WTC11 (cell line): ENCODE measurements around the gene NXN. TPM values are rescaled to one million over a fixed set of nuclear protein-coding genes. Genes with fewer than 3 reads are reported as not detected.

ENCODE experiments used
- ATAC-seq: fragments of 200-7000 bp; cut with Tn5 transposase; 2 replicates; pipeline ENCODE4 v1.10.0; 2021; ENCODE audit warnings: mild to moderate bottlenecking, moderate library complexity
- CTCF ChIA-PET: fragments of 300-600 bp; sonication (Branson Sonifier 250); formaldehyde crosslinking; loops from one replicate; lab custom pipeline; 2021; ENCODE audit warnings: antibody characterized with exemption; lab: Charles Lee
- POLR2A ChIA-PET: fragments of 350-600 bp; sonication (Branson Sonifier 250); formaldehyde crosslinking; loops from one replicate; lab custom pipeline; 2021; ENCODE audit warnings: antibody characterized with exemption; lab: Charles Lee
- DNase-seq: peaks from one replicate; pipeline ENCODE4 v3.0.0; 2021; ENCODE audit warnings: low spot score
- H3K27ac Mint-ChIP-seq: 2 replicates; pipeline ENCODE4 v1.8.0; 2021; ENCODE audit warnings: mixed read lengths
- H3K27me3 Mint-ChIP-seq: 2 replicates; pipeline ENCODE4 v1.8.0; 2021; ENCODE audit warnings: low read depth, mild to moderate bottlenecking, moderate library complexity, mixed read lengths
- H3K36me3 Mint-ChIP-seq: 2 replicates; pipeline ENCODE4 v1.8.0; 2021; ENCODE audit warnings: mixed read lengths
- H3K4me1 Mint-ChIP-seq: 2 replicates; pipeline ENCODE4 v1.8.0; 2022; ENCODE audit warnings: mixed read lengths
- H3K4me3 Mint-ChIP-seq: 2 replicates; pipeline ENCODE4 v1.8.0; 2021; ENCODE audit warnings: mild to moderate bottlenecking, moderate library complexity, mixed read lengths
- H3K9me3 Mint-ChIP-seq: 2 replicates; pipeline ENCODE4 v1.8.0; 2021; ENCODE audit warnings: mixed read lengths
- CBFB ChIP-seq: sonication (generic); formaldehyde crosslinking; IDR thresholded peaks from 2 replicates; pipeline ENCODE4 v1.8.1; 2022; ENCODE audit warnings: mild to moderate bottlenecking, low read depth, missing genetic modification reagents
- CREM ChIP-seq: sonication (generic); formaldehyde crosslinking; IDR thresholded peaks from 2 replicates; pipeline ENCODE4 v1.8.1; 2022; ENCODE audit warnings: mild to moderate bottlenecking, missing genetic modification reagents, moderate library complexity
- FOXJ3 ChIP-seq: sonication (generic); formaldehyde crosslinking; IDR thresholded peaks from 2 replicates; pipeline ENCODE4 v1.9.0; 2021; ENCODE audit warnings: missing genetic modification reagents, mild to moderate bottlenecking, borderline replicate concordance
- FOXK1 ChIP-seq: sonication (generic); formaldehyde crosslinking; IDR thresholded peaks from 2 replicates; pipeline ENCODE4 v1.8.0; 2022; ENCODE audit warnings: mild to moderate bottlenecking, moderate library complexity, missing genetic modification reagents
- FOXP4 ChIP-seq: sonication (generic); formaldehyde crosslinking; IDR thresholded peaks from 2 replicates; pipeline ENCODE4 v1.8.0; 2022; ENCODE audit warnings: mild to moderate bottlenecking, missing genetic modification reagents
- GABPB1 ChIP-seq: sonication (generic); formaldehyde crosslinking; IDR thresholded peaks from 2 replicates; pipeline ENCODE4 v1.8.1; 2023; ENCODE audit warnings: mild to moderate bottlenecking, missing genetic modification reagents
- HMGA2 ChIP-seq: fragments of 250-450 bp; sonication (Bioruptor Pico); IDR thresholded peaks from 2 replicates; pipeline ENCODE4 v1.4.0; 2021; ENCODE audit warnings: mild to moderate bottlenecking, moderate library complexity
- MAX ChIP-seq: sonication (generic); formaldehyde crosslinking; IDR thresholded peaks from 2 replicates; pipeline ENCODE4 v1.8.0; 2022; ENCODE audit warnings: mild to moderate bottlenecking, missing genetic modification reagents
- PREB ChIP-seq: sonication (generic); formaldehyde crosslinking; IDR thresholded peaks from 2 replicates; pipeline ENCODE4 v1.8.1; 2022; ENCODE audit warnings: mild to moderate bottlenecking, missing genetic modification reagents, moderate library complexity, borderline replicate concordance
- RELA ChIP-seq: sonication (generic); formaldehyde crosslinking; IDR thresholded peaks from 2 replicates; pipeline ENCODE4 v1.8.1; 2022; ENCODE audit warnings: missing genetic modification reagents, mild to moderate bottlenecking, borderline replicate concordance
- RORB ChIP-seq: fragments of 250-450 bp; sonication (Bioruptor Pico); IDR thresholded peaks from 2 replicates; pipeline ENCODE4 v1.9.0; 2021; ENCODE audit warnings: mild to moderate bottlenecking
- SMAD4 ChIP-seq: sonication (generic); formaldehyde crosslinking; IDR thresholded peaks from 2 replicates; pipeline ENCODE4 v1.8.0; 2022; ENCODE audit warnings: mild to moderate bottlenecking, missing genetic modification reagents
- ZNF121 ChIP-seq: sonication (generic); formaldehyde crosslinking; IDR thresholded peaks from 2 replicates; pipeline ENCODE4 v1.8.0; 2023; ENCODE audit warnings: missing genetic modification reagents
- ZNF232 ChIP-seq: sonication (generic); formaldehyde crosslinking; IDR thresholded peaks from 2 replicates; pipeline ENCODE4 v1.8.0; 2022; ENCODE audit warnings: mild to moderate bottlenecking, missing genetic modification reagents
- ZNF281 ChIP-seq: sonication (generic); formaldehyde crosslinking; IDR thresholded peaks from 2 replicates; pipeline ENCODE4 v1.8.0; 2023; ENCODE audit warnings: mild to moderate bottlenecking, missing genetic modification reagents
- ZNF317 ChIP-seq: sonication (generic); formaldehyde crosslinking; IDR thresholded peaks from 2 replicates; pipeline ENCODE4 v1.8.1; 2023; ENCODE audit warnings: low read depth, mild to moderate bottlenecking, moderate library complexity, missing genetic modification reagents, borderline replicate concordance
- ZNF423 ChIP-seq: fragments of 250-450 bp; sonication (Bioruptor Pico); IDR thresholded peaks from 2 replicates; pipeline ENCODE4 v2.1.2; 2022; ENCODE audit warnings: mild to moderate bottlenecking, moderate library complexity
- ZNF512 ChIP-seq: sonication (generic); formaldehyde crosslinking; IDR thresholded peaks from 2 replicates; pipeline ENCODE4 v1.8.1; 2022; ENCODE audit warnings: missing genetic modification reagents, borderline replicate concordance
- ZNF532 ChIP-seq: fragments of 250-450 bp; sonication (Bioruptor Pico); IDR thresholded peaks from 2 replicates; pipeline ENCODE4 v1.9.0; 2021; ENCODE audit warnings: mild to moderate bottlenecking, borderline replicate concordance
- ZNF671 ChIP-seq: fragments of 250-450 bp; sonication (Bioruptor Pico); IDR thresholded peaks from 2 replicates; pipeline ENCODE4 v1.8.0; 2021; ENCODE audit warnings: mild to moderate bottlenecking
- total RNA-seq: library from RNA; stranded (reverse); gene quantifications from 3 replicates; pipeline ENCODE4 v1.2.3, GENCODE V29; 2021

The NXN gene
- total RNA-seq, 1 experiment from 2014 or later, result 96.8 TPM

- POLR2A ChIA-PET, result no interaction called here
- H3K4me1 Mint-ChIP-seq, result peaks cover 62% of the 10 kb centered on the region
- TF ChIP-seq CREM (CRISPR knock-in tag), result no peak
- TF ChIP-seq RELA (CRISPR knock-in tag), result no peak
- no peak for TF ChIP-seq HMGA2 (CRISPR knock-in tag)
- no peak for TF ChIP-seq ZNF232 (CRISPR knock-in tag)
- TF ChIP-seq SMAD4, result no peak
- TF ChIP-seq CBFB (CRISPR knock-in tag), result no peak
- TF ChIP-seq RORB (CRISPR knock-in tag), result no peak
- TF ChIP-seq FOXP4 (CRISPR knock-in tag), result no peak
- no peak for TF ChIP-seq FOXK1 (CRISPR knock-in tag)
- no peak for TF ChIP-seq ZNF512 (CRISPR knock-in tag)
- TF ChIP-seq ZNF317, result no peak
- TF ChIP-seq ZNF281 (CRISPR knock-in tag), result no peak
- no peak for TF ChIP-seq GABPB1 (CRISPR knock-in tag)
- TF ChIP-seq ZNF423 (CRISPR knock-in tag), result no peak
- no peak for TF ChIP-seq ZNF671 (CRISPR knock-in tag)
- no peak for TF ChIP-seq MAX (CRISPR knock-in tag)
- H3K36me3 Mint-ChIP-seq, result no peaks in the 10 kb centered on the region
- H3K27me3 Mint-ChIP-seq, result no peaks in the 10 kb centered on the region
- DNase-seq (no peak), ATAC-seq (no peak)
- no peak overlapping the region for H3K4me3 Mint-ChIP-seq
- CTCF ChIA-PET, result interaction anchor here (0.6 to 1.9 kb wide), 5 partner anchors 11 to 117 kb away, joined by 3 to 6 read pairs (median 4); partner anchors contain the start of gene TIMM22
- H3K27ac Mint-ChIP-seq, result peak overlapping the region; percentile 90
- H3K9me3 Mint-ChIP-seq, result no peaks in the 10 kb centered on the region
Measured at GRCh38 chr17:883586-883962, 96.0 kb downstream of the NXN start.

GRCh38 chr17:882827-883585 lies 96.6 kb downstream of the NXN start:
- ATAC-seq (peak; percentile 22; the same call in 1 of the 2 replicates), DNase-seq (peak; percentile 31)
- POLR2A ChIA-PET, result no interaction called here
- H3K27ac Mint-ChIP-seq, result peak overlapping the region; percentile 90
- no peaks in the 10 kb centered on the region for H3K27me3 Mint-ChIP-seq
- no peaks in the 10 kb centered on the region for H3K36me3 Mint-ChIP-seq
- H3K4me1 Mint-ChIP-seq, result peaks cover 66% of the 10 kb centered on the region
- H3K9me3 Mint-ChIP-seq, result no peaks in the 10 kb centered on the region
- CTCF ChIA-PET, result interaction anchor here (0.6 to 1.9 kb wide), 5 partner anchors 10 to 117 kb away, joined by 3 to 6 read pairs (median 4); partner anchors contain the start of gene TIMM22
- H3K4me3 Mint-ChIP-seq, result no peak overlapping the region
- TF ChIP-seq PREB (CRISPR knock-in tag), result no peak
- TF ChIP-seq ZNF121, result no peak
- no peak for TF ChIP-seq ZNF532 (CRISPR knock-in tag)
- TF ChIP-seq FOXJ3 (CRISPR knock-in tag), result no peak
- no peak for TF ChIP-seq ZNF512 (CRISPR knock-in tag)
